ENCODE measurements around the gene CHMP4A.

Gene CHMP4A

DNA sequence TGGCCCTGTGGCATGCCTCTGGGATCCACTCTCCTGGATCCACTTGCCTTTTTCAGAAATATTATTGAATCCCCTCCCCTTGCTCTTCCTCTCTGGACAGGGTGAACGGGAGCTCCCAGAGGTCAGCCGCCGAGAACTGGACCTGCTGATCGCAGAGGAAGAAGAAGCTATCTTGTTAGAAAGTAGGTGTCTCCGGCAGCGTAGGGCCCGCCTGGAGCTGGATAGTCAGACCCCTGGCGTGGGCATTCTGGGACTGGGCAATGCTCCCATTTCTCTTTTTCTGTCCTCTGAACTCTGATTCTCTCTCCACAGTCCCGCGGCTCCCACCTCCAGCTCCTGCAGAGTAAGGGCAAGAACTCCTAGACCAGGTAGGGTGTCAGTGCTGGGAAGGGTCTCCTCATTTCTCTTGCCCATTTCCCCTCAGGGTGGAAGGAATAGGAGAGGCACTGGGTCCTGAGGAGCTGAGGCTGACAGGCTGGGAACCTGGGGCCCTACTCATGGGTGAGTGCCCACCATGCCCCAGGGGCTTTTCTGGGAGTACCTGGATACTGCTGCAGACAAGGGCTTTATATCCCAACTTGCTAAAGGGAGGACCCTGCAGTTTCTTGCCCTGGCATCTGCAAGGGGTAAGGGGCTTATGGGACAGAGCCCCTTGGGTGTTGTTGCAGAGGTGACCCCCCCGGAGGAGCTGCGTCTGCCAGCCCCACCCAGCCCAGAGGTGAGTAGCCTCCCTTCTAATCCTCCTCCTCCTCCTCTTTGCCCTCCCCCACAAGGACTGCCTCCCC, 36.1 kb downstream of the CHMP4A start:
- DNase-seq, result no peak

- no peak for DNase-seq
Measured at GRCh38 chr14:24176599-24176998, 36.7 kb downstream of the CHMP4A start.

DNA sequence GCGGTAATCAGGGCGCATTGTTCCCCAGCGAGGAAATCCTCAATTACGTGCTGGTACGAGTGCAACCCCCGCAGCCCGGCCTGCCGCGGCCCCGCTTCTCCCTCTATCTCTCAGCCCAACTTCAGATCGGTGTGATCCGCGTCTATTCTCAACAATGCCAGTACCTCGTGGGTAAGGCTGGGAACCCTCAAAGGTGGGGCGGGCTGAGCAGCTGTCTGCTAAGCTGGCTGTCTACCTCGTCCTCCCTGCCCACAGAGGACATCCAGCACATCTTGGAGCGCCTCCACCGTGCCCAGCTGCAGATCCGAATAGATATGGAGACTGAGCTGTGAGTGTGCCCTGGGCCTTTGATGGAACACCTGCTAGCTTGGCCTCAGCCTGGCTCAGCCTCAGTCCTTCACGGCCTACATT, 40.4 kb downstream of the CHMP4A start:
- no peak for DNase-seq

- peak in 1 of 6 experiments; percentile 12 for DNase-seq
Measured at GRCh38 chr14:24172261-24172860, 40.9 kb downstream of the CHMP4A start.

DNA sequence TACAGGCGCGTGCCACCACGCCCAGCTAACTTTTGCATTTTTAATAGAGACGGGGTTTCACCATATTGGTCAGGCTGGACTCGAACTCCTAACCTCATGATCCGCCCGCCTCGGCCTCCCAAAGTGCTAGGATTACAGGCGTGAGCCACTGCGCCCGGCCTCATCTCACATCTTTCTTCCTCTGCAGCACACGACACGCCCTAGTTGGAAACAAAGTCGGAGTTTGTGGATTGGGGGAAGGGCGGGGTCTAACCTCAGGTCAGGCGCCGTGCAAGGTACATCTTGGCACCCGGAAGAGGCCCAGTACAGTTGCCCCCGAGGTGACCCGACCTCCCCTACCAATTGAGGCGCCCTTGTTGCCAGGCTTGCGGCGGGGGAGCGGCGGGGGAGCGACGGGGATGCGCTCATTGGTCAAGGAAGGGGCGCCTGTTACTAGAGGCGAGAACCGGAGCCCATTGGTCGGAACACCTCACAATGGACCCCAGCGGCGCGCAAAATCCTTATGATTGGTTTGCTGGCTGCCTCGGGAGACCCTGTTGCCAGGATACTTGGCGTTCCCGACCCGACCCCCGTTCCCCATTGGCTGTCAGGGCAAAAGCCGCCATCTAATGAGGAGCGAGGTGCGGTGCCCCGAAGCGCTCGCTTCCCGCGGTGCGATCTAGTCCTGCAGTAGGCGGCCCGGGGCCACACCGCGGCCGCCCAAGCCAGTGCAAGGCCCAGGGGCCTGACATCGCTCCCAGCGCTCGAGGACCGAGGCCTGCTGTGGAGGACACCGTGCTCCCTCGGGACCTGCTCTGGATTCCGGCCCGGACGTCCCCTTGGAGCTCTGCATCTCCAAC, 41.6 kb downstream of the CHMP4A start, which contains the start of gene REC8:
Gene REC8 (plus strand): TSS at position 659 of the 839 bp plus-strand sequence. CDS start 473 bp downstream, outside the sequence.
- DNase-seq, result peak; percentile 65 to 79 (median 76)

GRCh38 chr14:24167469-24168114, 45.7 kb downstream of the CHMP4A start:
- DNase-seq, result no peak

DNA sequence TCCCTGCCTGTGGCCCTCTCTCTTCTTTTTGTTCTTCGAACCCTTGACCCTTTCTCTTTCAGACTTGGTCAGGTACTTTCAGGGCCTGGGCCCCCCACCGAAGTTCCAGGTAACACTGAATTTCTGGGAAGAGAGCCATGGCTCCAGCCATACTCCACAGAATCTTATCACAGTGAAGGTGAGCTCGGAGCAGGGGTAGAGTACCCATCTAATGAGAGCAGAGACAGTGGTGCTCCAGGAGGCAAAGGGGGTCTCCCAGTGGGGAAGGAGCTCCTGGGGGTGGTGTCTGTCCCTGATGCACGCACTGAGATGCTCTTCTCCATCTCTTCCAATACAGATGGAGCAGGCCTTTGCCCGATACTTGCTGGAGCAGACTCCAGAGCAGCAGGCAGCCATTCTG, 47.5 kb downstream of the CHMP4A start:
- no peak for DNase-seq

GRCh38 chr14:24164518-24164991, 48.7 kb downstream of the CHMP4A start:
- DNase-seq, result no peak

DNA sequence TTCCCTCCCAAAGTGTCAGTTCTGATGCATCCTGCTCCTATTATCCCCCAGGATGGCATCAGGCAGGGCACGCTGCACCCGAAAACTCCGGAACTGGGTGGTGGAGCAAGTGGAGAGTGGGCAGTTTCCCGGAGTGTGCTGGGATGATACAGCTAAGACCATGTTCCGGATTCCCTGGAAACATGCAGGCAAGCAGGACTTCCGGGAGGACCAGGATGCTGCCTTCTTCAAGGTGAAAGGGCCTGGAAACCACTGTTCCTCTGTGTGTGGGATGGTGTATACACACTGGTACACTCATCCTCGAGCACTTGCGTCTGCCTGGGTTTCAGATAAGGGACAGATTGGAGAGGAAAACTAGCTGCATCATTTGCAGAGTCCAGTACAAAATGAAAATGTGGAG, 51.2 kb downstream of the CHMP4A start:
- no peak for DNase-seq

GRCh38 chr14:24160850-24161804, 52.2 kb downstream of the CHMP4A start, which contains the start of gene IRF9:
TSS of gene IRF9 (plus strand) at chr14:24161265. CDS start at chr14:24162145, 880 bp downstream.
- peak; percentile 92 to 97 (median 96) for DNase-seq

DNA sequence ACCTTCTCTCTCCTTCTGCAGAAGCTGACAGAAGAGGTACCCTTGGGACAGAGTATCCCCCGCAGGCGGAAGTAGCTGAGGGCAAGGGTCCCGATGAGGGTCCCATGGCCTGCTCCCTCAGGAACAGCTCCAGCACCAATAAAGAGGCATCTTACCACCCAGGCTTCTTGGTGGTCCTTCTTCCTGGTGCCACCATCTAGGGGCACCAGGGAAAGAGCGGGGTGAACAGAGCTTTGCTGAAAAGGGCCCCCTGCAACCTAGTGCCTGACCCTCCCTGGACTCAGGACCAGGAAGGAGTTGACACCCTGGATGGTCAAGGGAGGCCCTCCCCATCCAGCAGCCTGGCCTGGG, 52.8 kb downstream of the CHMP4A start:
- DNase-seq, result no peak

DNA sequence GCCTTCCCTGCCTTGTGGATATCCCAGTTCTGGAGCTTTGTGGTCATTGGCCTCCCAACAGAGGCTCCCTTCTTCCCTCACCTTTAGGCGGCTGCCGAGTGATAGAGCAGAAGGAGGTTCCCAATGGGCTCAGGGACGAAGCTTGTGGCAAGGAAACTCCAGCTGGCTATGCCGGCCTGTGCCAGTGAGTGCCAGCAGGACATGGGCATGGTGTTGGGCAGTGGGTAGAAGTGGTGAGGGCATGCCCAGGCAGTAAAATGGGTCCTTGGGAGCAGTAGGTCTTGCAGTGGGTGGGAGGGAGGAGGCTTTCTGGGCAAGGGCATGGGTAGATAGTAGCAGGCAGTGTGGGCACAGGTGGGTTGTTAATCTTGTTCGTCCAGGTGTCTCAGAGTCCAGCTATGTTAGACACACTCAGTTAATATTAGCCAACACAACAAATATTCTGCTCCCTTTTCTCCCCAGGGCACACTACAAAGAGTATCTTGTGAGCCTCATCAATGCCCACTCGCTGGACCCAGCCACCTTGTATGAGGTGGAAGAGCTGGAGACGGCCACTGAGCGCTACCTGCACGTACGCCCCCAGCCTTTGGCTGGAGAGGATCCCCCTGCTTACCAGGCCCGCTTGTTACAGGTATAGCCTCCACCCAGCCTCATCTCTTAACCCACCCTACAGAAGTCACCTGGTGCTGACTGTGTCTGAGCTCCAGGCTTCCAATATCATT, 53.4 kb downstream of the CHMP4A start:
- DNase-seq, result no peak
